ENCODE measurements around the gene PIGU. TPM values are rescaled to one million over a fixed set of nuclear protein-coding genes. Genes with fewer than 3 reads are reported as not detected.

Gene PIGU
- total and polyA plus RNA-seq, 11 donors, result 10.8 to 24.8 (median 16.1) TPM

DNA sequence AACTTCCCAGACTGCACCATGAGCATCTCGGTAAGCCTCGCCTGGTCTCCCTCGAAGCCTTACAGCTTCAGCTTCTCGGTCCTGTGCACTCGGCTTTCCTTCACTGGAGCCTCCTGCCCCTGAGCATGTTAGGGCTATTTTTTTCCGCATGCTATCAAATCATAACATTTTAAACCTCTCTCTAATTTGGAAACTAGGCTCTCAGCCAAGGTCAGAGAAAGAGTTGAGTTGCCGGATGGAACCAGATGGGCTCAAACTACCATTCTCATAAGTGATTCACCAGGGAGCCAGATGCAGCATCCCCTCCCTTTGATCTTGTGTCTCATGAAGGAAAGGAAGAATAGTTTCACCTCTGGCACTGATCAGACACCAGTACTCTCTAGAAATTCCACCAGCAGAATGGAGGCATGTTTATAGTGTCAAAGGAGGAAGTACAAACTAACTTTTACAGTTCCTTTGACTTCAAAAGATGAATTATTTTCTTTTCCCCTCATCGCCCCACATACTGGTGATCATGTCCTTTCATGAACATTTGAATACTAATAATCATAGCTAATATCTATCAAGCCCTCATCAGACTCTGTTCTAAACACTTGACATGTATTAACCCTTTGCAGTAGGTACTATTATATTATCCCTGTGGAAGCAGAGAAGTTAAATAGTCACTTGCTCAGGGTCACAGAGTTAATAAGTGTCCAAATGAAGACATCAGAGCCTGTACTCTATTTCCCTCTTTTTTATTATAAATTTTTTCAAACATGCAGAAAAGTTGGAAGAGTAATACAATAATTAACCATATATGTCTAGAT lies 71.7 kb downstream of the PIGU start:
- intact Hi-C loops (cut with DNase I), result no loop called here
- peak overlapping the region in 11 of 12 donors; percentile 16 to 72 (median 39) for H3K27ac ChIP-seq
- WGBS, 4 donors, result 38 to 50% (median 45%) methylated on average over 8 of the region's 8 CpGs
- DNase-seq (peak in 2 of 5 donors; percentile 36 to 38), ATAC-seq (peak in 3 of 4 donors; percentile 67 to 78 (median 69))
- no peak for TF ChIP-seq POLR2A (IDR thresholded peaks at IDR 0.05)
- TF ChIP-seq, protein P1, sequence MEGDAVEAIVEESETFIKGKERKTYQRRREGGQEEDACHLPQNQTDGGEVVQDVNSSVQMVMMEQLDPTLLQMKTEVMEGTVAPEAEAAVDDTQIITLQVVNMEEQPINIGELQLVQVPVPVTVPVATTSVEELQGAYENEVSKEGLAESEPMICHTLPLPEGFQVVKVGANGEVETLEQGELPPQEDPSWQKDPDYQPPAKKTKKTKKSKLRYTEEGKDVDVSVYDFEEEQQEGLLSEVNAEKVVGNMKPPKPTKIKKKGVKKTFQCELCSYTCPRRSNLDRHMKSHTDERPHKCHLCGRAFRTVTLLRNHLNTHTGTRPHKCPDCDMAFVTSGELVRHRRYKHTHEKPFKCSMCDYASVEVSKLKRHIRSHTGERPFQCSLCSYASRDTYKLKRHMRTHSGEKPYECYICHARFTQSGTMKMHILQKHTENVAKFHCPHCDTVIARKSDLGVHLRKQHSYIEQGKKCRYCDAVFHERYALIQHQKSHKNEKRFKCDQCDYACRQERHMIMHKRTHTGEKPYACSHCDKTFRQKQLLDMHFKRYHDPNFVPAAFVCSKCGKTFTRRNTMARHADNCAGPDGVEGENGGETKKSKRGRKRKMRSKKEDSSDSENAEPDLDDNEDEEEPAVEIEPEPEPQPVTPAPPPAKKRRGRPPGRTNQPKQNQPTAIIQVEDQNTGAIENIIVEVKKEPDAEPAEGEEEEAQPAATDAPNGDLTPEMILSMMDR (IDR thresholded peaks at IDR 0.05), result no peak
- H3K4me3 ChIP-seq, result peak overlapping the region in 1 of 12 donors; percentile 9
- peaks cover 0 to 37% (median 22%) of the 10 kb centered on the region in 12 donors for H3K4me1 ChIP-seq
- no peaks in the 10 kb centered on the region for H3K27me3 ChIP-seq
- H3K36me3 ChIP-seq, result peaks cover 0 to 6% (median 0%) of the 10 kb centered on the region in 9 donors
- H3K9me3 ChIP-seq, result no peaks in the 10 kb centered on the region

DNA sequence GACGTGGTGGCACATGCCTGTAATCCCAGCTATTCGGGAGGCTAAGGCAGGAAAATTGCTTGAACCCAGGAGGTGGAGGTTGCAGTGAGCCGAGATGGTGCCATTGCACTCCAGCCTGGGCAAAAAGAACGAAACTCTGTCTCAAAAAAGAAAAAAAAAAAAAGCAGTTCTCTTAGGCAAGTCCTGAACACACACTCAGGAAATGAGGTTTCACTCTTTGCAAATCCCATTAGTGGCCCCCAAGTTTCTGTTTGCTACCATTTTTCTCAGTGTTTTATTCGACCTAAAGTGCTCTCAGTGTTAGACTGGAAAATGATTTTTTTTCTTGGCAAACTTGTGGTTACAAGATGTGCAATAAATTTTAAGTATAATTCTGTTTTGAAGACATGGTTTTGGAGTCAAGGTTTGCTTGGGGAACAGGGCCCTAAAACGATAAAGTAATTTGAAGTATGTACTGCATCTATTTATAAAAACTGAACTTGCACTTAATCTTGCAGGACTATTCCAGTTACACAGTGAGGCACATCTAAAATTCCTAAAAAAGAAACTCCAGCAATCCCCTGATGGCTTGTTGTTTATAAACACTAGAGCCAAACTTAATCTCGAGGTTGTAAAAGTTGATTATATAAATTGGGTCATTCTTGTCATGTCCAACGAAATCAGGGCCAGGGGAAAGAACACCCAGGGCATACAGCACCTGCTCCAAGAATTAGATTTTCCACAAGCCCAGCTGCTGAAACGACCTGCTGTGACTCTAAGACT lies 75.8 kb downstream of the PIGU start:
- 52 to 61% (median 57%) methylated on average over 9 of the region's 9 CpGs for WGBS, 4 donors
- no peaks in the 10 kb centered on the region for H3K27me3 ChIP-seq
- peak overlapping the region in 11 of 12 donors; percentile 23 to 81 (median 54) for H3K27ac ChIP-seq
- H3K36me3 ChIP-seq, result peaks cover 0 to 6% (median 0%) of the 10 kb centered on the region in 9 donors
- intact Hi-C loops (cut with DNase I), result no loop called here
- no peak for DNase-seq
- ATAC-seq, result peak; percentile 33 to 83 (median 62)
- H3K4me3 ChIP-seq, result peak overlapping the region in 1 of 12 donors; percentile 2
- no peaks in the 10 kb centered on the region for H3K9me3 ChIP-seq
- H3K4me1 ChIP-seq, result peaks cover 0 to 38% (median 22%) of the 10 kb centered on the region in 12 donors
- TF ChIP-seq, protein P1 (IDR thresholded peaks at IDR 0.05), result no peak
- no peak for TF ChIP-seq POLR2A (IDR thresholded peaks at IDR 0.05)

DNA sequence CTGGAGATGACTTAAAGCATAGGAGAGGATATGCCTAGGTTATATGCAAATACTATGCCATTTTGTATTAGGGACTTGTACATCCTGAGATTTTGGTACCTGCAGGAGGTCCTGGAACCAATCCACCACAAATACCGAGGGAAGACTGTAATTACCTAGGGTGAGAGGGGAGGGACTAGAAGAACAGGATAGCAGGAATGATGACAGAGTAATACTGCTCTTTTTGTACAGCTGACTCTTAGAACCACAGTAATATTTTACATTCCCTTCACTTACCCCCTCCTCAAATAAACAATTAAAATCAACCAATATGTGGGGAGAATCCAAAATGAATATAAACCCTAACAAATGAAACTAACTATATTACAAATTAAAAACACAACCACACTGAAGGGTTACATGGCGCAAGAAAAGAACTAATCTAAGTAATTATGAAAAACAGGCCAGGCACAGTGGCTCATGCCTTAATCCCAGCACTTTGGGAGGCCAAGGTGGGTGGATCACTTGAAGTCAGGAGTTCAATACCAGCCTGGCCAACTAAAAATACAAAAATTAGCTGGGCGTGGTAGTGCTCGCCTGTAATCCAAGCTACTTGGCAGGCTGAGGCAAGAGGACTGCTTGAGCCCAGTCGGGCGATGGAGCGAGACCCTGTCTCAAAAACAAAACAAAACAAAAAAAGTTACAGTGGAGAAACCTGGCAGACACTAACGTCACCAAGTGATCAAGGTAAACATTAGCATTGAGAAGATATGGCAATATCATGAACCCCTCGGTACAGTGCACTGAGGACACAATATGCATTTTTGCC lies 81.3 kb downstream of the PIGU start:
- ATAC-seq (no peak), DNase-seq (no peak)
- no peak overlapping the region for H3K27ac ChIP-seq
- no peaks in the 10 kb centered on the region for H3K9me3 ChIP-seq
- intact Hi-C loops (cut with DNase I), result no loop called here
- peaks cover 0 to 3% (median 0%) of the 10 kb centered on the region in 9 donors for H3K36me3 ChIP-seq
- TF ChIP-seq POLR2A (IDR thresholded peaks at IDR 0.05), result no peak
- TF ChIP-seq, protein P1 (IDR thresholded peaks at IDR 0.05), result no peak
- peaks cover 0 to 6% (median 1%) of the 10 kb centered on the region in 12 donors for H3K4me1 ChIP-seq
- 86 to 90% (median 88%) methylated on average over 9 of the region's 9 CpGs for WGBS, 4 donors
- H3K27me3 ChIP-seq, result no peaks in the 10 kb centered on the region
- no peak overlapping the region for H3K4me3 ChIP-seq

All from heart left ventricle (tissue), 16 donors.